HG02885 (cell line): Measurements from ENCODE around the gene CPLX1.
"Not testable (repeated sequence)": the region's sequence is repeated elsewhere in the genome, so short reads cannot be mapped to it uniquely, and the experiment has no call there.

Experiments used
- ATAC-seq: cut with Tn5 transposase; IDR thresholded peaks from one replicate; pipeline ENCODE4 v1.9.1; 2021; ENCODE audit warnings: mild to moderate bottlenecking; ENCODE audit not compliant: unreplicated experiment, poor library complexity

Gene CPLX1

GRCh38 chr4:781493-782216, 44.3 kb downstream of the CPLX1 start:
- ATAC-seq: peak; percentile 96

GRCh38 chr4:780716-781492, 45.0 kb downstream of the CPLX1 start:
- ATAC-seq: peak; percentile 1

- not testable (repeated sequence) for ATAC-seq
Measured at GRCh38 chr4:780255-780654, 45.7 kb downstream of the CPLX1 start.

- no peak for ATAC-seq
Measured at GRCh38 chr4:779555-779954, 46.4 kb downstream of the CPLX1 start.

DNA sequence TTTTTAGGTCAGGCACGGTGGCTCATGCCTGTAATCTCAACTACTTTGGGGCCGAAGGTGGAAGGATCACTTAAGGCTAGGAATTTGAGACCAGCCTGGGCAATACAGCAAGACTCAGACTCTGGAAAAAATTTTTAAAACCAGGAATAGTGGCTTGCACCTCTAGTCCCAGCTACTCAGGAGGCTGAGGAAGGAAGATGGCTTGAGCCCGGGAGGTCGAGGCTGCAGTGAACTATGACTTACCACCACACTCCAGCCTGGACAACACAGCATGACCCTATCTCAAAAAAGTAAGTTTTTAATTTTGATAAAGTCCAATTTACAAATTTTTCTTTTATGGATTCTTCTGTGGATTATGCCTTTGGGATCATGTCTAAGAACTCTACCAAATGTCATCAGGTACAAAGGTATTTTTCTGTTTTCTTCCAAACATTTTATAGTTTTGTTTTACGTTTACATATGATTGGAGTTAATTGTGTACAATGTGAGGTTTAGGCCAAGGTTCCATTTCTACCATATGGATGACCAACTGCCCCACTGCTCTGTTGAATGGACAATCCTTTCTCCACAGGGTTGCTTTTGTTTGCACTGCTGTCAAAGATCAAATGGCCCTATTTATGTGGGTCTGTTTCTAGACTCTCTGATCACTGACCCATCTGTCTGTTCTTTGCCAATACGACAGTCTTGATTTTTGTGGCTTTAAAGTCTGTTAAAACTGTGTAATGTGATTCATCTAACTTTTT, 48.2 kb downstream of the CPLX1 start:
- no peak for ATAC-seq

DNA sequence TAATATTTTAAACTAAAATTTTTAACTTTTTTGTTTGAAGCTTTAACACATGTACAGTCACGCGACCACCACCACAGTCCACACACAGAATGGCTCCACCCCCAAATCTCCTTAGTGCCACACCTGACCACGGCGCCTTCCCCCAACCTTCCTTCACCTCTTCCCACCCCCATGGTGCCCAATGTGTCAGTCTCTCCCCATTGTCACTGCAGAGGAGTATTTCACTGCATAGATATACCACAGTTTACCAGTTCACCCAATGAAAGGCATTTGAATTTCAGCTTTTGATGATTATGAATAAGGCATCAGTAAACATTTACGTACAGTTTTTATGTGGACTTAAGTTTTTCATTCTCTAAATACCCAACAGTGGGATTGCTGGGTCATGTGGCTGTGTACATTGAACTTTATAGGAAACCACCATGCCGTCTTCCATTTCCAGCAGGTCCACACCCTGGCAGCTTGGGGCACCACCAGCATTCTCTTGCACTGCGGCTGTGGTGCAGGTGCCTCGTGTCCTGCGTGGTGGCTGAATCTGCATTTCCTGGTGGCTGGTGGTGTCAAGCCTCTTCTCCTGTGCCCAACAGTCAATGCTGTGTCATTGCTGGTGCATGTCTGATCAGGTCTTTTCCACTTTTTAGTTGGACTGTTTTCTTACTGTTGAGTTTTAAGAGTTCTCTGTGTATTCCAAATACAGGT, 49.0 kb downstream of the CPLX1 start:
- no peak for ATAC-seq

GRCh38 chr4:775485-775884, 50.4 kb downstream of the CPLX1 start:
- not testable (repeated sequence) for ATAC-seq

DNA sequence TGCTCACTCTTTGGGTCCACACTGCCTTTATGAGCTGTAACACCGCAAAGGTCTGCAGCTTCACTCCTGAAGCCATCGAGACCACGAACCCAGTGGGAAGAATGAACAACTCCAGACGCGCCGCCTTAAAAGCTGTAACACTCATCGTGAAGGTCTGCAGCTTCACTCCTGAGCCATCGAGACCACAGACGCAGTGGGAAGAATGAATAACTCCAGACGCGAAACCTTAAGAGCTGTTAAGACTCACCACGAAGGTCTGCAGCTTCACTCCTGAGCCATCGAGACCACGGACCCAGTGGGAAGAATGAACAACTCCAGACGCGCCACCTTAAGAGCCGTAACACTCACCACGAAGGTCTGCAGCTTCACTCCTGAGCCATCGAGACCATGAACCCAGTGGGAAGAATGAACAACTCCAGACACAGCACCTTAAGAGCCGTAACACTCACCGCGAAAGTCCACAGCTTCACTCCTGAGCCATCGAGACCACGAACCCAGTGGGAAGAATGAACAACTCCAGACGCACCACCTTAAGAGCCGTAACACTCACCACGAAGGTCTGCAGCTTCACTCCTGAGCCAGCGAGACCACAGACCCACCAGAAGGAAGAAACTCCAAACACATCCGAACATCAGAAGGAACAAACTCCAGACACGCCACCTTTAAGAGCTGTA, 51.4 kb downstream of the CPLX1 start:
- ATAC-seq: not testable (repeated sequence)

DNA sequence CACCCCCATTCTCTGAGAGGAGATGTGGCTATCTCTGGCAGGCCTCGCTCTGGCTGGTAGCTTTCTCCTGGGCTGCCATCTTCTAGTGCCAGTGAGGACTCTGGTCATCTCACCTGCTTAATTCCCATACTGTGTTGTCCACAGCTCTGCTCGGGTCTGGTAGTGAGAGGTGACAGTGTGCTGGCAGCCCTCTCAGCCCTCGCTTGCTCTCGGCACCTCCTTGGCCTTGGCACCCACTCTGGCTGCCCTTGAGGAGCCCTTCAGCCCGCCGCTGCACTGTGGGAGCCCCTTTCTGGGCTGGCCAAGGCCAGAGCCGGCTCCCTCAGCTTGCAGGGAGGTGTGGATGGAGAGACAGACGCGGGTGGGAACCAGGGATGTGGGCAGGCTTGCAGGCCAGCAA, 52.7 kb downstream of the CPLX1 start:
- no peak for ATAC-seq

- ATAC-seq: no peak
Measured at GRCh38 chr4:772776-773175, 53.2 kb downstream of the CPLX1 start.

DNA sequence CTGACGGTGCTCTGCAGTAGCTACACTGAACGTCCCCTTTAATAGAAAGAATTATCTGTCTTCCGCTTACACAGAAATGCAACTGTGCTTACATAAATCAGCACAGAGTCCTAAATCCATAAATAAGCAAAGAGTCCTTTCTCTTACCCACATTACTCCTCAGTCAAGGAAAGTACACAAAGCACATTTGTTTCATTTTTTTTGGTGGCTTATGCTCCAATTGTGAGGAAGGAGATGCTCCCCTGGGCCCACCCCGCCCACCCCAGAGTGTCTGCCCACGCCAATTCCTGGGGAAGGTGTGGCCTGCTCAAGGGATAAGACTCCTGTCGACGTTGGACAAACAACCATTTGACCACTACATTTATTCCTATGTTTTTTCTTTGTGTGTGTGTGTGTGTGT, 53.8 kb downstream of the CPLX1 start:
- ATAC-seq: no peak

DNA sequence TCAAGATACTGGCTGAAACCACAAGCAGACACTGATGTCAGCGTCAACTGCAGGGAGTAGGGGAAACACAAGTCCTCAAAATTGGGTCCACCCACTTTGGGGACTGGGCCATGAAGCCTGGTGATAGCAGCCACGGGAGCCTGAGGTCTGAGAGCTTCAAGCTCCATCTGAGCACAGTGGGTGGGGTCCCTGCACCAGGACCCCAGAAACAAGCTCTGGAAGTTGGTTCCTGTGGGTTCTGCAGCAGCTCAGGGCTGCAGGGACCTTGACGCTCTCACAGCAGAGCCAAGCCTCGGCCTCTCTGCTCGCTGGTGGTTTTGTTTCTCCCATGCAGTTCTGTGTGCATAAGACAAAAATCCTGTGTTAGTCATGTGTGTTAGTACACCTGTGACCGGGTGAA, 54.5 kb downstream of the CPLX1 start:
- ATAC-seq: no peak

DNA sequence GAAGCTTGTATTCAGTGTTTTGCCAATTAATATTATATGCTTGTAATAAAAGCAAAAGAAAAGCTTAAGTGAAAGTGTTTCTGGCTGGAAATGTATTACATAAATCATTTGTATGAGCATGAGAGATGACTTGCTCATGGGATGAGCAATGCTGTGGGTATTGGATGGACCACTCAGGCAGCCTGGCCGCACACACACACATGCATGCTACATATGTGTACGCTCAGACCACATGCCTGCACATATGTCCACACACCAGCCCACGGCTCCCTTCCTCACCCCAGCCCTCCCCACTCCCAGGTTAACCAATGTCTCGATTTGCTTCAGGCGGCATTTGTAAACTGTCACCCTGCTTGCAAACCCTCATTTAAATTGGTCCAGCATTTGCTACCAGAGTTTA, 55.9 kb downstream of the CPLX1 start:
- no peak for ATAC-seq

DNA sequence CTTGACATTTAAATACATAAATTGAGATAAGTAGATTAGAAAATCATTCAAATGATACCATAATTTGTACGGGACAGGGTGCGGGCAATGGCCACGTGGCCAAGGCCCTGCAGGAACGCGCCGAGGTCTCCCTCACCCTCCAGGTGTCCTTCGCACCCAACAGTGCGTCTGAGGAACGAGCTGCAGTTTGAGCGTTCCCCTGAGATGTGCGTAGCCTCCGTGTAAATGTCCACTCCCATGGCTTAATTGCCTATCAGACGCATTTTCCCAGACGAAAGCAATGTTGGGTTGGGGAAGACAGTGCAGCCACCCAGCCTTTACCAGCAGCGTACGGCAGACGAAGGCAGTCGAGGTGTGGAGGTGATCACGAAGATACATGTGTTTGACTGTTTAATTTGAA, 56.4 kb downstream of the CPLX1 start:
- no peak for ATAC-seq

DNA sequence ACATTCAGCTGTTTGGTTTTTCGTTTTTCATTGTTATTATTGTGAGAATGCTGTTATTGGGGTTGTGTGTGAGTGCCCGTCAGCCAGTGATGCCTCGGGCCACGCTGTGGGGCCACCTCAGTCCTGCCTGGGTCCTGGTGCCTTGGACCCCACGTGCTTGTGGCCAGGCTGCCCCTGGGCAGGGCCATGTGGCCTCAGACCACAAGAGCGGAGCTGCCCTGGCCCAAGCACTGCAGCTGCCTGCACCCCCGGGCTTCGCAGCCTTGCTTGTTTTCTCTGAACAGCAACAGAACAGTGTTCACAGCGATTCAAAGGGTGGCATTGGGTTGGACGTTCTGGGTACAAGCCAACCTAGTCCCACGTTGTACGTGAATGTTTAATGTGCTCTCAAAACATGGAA, 56.9 kb downstream of the CPLX1 start:
- no peak for ATAC-seq

GRCh38 chr4:768076-768475, 57.9 kb downstream of the CPLX1 start:
- no peak for ATAC-seq

DNA sequence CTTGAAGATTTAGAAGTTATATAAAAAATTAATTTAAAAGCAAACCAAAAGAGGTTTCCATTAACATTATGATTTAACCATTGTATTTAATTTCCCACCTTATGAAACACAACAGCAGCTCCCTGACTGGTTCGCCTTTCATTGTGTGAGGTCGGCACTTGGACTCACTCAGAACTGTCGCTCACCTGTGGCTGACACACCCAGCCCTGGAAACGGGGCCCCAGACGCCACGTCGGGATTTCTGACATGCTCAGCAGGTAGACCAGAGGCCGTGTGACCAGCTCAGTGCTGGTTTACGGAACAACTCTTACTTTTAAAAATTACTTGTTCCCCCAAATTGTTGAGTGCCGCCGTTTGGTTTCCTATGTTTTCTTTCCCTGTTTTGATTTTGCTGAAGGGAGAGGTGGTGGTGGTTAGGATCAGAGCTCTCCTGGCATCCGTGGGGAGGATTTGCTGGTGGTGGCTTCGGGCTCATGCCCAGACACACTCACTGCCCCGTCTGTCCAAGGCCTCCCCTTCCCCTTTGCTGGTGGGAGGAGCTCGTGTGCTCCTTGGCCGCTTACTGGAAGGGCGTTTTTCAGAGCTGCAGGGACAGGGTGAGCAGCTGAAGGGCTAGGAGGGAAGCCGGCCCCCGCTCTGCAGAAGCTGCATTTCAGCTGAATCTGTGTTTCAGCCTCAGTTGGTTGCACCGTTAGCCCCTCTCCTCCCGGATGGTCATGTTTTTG, 59.2 kb downstream of the CPLX1 start:
- ATAC-seq: no peak

DNA sequence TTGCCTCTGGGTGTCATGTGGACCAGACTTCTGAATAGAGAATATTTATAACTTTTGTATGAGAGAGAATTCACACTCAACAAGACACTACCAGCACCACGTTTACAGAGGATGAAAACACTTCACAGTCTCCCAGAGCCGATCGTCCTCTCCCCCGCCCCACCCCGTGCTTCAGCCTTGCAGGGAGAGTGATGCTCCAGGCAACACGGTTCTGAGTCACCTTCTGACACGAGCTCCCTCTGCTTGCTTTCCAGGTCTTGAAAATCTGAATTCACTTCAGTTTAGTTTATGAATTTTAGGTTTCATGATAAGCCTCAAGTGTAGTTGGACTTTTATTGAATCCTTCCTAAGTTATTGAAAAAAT, 59.8 kb downstream of the CPLX1 start:
- no peak for ATAC-seq

GRCh38 chr4:764405-765169, 61.3 kb downstream of the CPLX1 start:
- no peak for ATAC-seq
